PC-9 (cell line): Measurements from ENCODE around the gene PITPNC1. TPM values are rescaled to one million over a fixed set of nuclear protein-coding genes. Genes with fewer than 3 reads are reported as not detected.
"Not testable (repeated sequence)": the region's sequence is repeated elsewhere in the genome, so short reads cannot be mapped to it uniquely, and the experiment has no call there.

Source experiments
- BruUV-seq: library from RNA; stranded (reverse); fragments of 400-500 nt; replicated peaks from 2 replicates; lab custom pipeline; 2021; lab: Mats Ljungman, UMichigan
- CTCF ChIA-PET: fragments of 300-600 bp; sonication (Branson Sonifier 250); formaldehyde crosslinking; loops from one replicate; lab custom pipeline; 2022; ENCODE audit warnings: antibody characterized with exemption; lab: Charles Lee
- POLR2A ChIA-PET: fragments of 300-600 bp; sonication (Branson Sonifier 250); formaldehyde crosslinking; loops from one replicate; lab custom pipeline; 2022; ENCODE audit warnings: antibody characterized with exemption; ENCODE audit not compliant: unreplicated experiment; lab: Charles Lee
- DNase-seq, 2 experiments: peaks; one replicate each; pipeline versions ENCODE4 v3.0.0 to v3.0.0-alpha.2; 2015 to 2022; ENCODE audit warnings: mixed read lengths in 1 of 2
- H2AFZ ChIP-seq: fragments of 200-600 bp; sonication (generic); 2 replicates; pipeline ENCODE4 v1.8.1; 2017; ENCODE audit warnings: antibody characterized with exemption
- H3F3A ChIP-seq: fragments of 200-600 bp; sonication (generic); 2 replicates; pipeline ENCODE4 v1.8.1; 2017; ENCODE audit warnings: antibody characterized with exemption, mild to moderate bottlenecking, low read depth; ENCODE audit not compliant: insufficient read depth
- H3K27ac ChIP-seq: fragments of 200-600 bp; sonication (generic); 2 replicates; pipeline ENCODE4 v1.6.1; 2016; ENCODE audit warnings: mixed run types
- H3K27me3 ChIP-seq: fragments of 200-600 bp; sonication (generic); 2 replicates; pipeline ENCODE4 v1.6.1; 2016; ENCODE audit warnings: low read depth, mixed run types; ENCODE audit not compliant: insufficient read depth
- H3K36me3 ChIP-seq: fragments of 200-600 bp; sonication (generic); 2 replicates; pipeline ENCODE4 v1.6.1; 2016; ENCODE audit warnings: low read depth, mixed run types
- H3K4me1 ChIP-seq: fragments of 200-600 bp; sonication (generic); replicated peaks from 2 replicates; pipeline ENCODE4 v1.6.1; 2016; ENCODE audit warnings: mixed run types; ENCODE audit not compliant: insufficient read depth
- H3K4me2 ChIP-seq: fragments of 200-600 bp; sonication (generic); 2 replicates; pipeline ENCODE4 v1.6.1; 2017; ENCODE audit warnings: mixed run types
- H3K4me3 ChIP-seq: fragments of 200-600 bp; sonication (generic); 2 replicates; pipeline ENCODE4 v1.6.1; 2016; ENCODE audit warnings: mixed run types
- H3K79me2 ChIP-seq: fragments of 200-600 bp; sonication (generic); 2 replicates; pipeline ENCODE4 v1.6.1; 2017; ENCODE audit warnings: low read depth, mixed run types
- H3K9me2 ChIP-seq: fragments of 200-600 bp; sonication (generic); 2 replicates; pipeline ENCODE4 v1.8.1; 2017; ENCODE audit warnings: mild to moderate bottlenecking; ENCODE audit not compliant: insufficient read depth
- H3K9me3 ChIP-seq: fragments of 200-600 bp; sonication (generic); 2 replicates; pipeline ENCODE4 v1.8.1; 2016; ENCODE audit warnings: low read depth; ENCODE audit not compliant: insufficient read depth
- H4K20me1 ChIP-seq: fragments of 200-600 bp; sonication (generic); 2 replicates; pipeline ENCODE4 v1.8.1; 2017; ENCODE audit not compliant: insufficient read depth
- EZH2 ChIP-seq: fragments of 200-600 bp; sonication (generic); IDR thresholded peaks from 2 replicates; pipeline ENCODE4 v1.8.0; 2017; ENCODE audit warnings: antibody characterized with exemption, low read depth
- intact Hi-C: fragments of 100-400 bp; cut with micrococcal nuclease; formaldehyde crosslinking; loops from one replicate; pipeline ENCODE4 v1.10.0; 2022; ENCODE audit not compliant: unreplicated experiment
- total RNA-seq: library from RNA; stranded (reverse); gene quantifications from 2 replicates; pipeline ENCODE4 v1.2.3, GENCODE V29; 2021
- TF ChIP-seq, protein P1 (sequence below): fragments of 200-600 bp; sonication (generic); conservative IDR thresholded peaks from 2 replicates; pipeline ENCODE4 v1.6.1; 2017; ENCODE audit warnings: mixed run types, antibody characterized with exemption, mild to moderate bottlenecking, moderate library complexity

PITPNC1 gene
- total RNA-seq, 1 experiment from 2014 or later = 6.0 TPM

DNA sequence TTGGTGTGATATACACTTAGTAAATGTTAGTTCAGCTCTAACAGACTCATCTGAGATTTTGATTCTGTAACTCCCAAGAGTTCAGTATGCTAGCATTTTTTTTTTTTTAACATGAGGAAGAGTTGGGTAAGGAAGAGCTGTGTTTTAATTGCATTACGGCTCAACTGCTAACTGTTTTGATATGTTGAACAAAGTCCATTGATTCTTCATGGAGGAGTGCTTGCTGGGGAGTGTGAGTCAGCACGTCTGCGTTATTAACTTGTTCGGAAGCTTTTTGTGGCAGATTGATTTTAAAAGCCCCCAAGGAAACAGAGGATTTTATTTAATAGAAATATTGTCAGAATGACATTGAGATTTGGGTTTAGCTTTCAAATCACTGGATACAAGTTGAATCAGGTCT, 45.8 kb downstream of the PITPNC1 start:
- POLR2A ChIA-PET = interaction anchor here (0.5 kb wide), 1 partner anchor 8 kb away, joined by 3 read pairs; no protein-coding TSS in a partner anchor
- Histone ChIP-seq H3K36me3 (no peaks in the 10 kb centered on the region), H3K9me3 (no peaks in the 10 kb centered on the region; the same call in 1 of the 2 replicates), H4K20me1 (no peaks in the 10 kb centered on the region), H3F3A (peaks cover 23% of the 10 kb centered on the region), H3K4me3 (no peak overlapping the region), H3K79me2 (0 out of 2 replicates have a peak, but pooled peaks cover 6% of the 10 kb centered on the region), H3K27ac (peak overlapping the region; percentile 93), H3K9me2 (no peaks in the 10 kb centered on the region), H3K4me2 (peak overlapping the region; percentile 43), H3K27me3 (no peaks in the 10 kb centered on the region), H2AFZ (no peak overlapping the region), H3K4me1 (peaks cover 22% of the 10 kb centered on the region)
- no TSS peak for BruUV-seq
- TF ChIP-seq EZH2 = no peak
- TF ChIP-seq, protein P1, sequence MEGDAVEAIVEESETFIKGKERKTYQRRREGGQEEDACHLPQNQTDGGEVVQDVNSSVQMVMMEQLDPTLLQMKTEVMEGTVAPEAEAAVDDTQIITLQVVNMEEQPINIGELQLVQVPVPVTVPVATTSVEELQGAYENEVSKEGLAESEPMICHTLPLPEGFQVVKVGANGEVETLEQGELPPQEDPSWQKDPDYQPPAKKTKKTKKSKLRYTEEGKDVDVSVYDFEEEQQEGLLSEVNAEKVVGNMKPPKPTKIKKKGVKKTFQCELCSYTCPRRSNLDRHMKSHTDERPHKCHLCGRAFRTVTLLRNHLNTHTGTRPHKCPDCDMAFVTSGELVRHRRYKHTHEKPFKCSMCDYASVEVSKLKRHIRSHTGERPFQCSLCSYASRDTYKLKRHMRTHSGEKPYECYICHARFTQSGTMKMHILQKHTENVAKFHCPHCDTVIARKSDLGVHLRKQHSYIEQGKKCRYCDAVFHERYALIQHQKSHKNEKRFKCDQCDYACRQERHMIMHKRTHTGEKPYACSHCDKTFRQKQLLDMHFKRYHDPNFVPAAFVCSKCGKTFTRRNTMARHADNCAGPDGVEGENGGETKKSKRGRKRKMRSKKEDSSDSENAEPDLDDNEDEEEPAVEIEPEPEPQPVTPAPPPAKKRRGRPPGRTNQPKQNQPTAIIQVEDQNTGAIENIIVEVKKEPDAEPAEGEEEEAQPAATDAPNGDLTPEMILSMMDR = no peak
- intact Hi-C loops = loop anchor here (1.0 to 2.0 kb wide), 3 partner anchors 8 to 32 kb away; no protein-coding TSS in a partner anchor
- CTCF ChIA-PET = no interaction called here
- DNase-seq = no peak

DNA sequence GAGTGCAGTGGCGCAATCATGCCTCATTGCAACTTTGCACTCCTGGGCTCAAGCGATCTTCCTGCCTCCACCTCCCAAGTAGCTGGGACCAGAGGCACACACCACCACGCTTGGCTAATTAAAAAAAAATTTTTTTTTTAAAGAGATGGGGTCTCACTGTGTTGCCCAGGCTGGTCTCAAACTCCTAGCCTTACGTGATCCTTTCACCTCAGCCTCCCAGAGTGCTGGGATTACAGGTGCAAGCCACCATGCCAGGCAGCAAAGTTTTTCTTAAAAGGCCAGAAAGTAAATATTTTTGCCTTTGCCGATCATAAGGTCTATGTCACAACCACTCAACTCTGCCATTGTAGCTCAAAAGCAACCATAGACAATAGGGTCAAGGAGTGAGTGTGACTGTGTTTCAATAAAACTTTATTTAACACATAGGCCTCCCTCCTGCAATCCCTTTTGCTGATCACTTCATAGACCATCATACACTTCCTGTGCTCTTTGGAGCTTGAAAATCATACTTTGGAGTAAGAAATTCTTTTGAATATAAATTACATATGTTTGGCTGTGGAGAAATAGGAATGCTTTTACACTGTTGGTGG, 48.6 kb downstream of the PITPNC1 start:
- TF ChIP-seq, protein P1 = no peak
- TF ChIP-seq EZH2 = no peak
- Histone ChIP-seq H3F3A (peaks cover 23% of the 10 kb centered on the region), H3K4me2 (no peak overlapping the region), H3K36me3 (no peaks in the 10 kb centered on the region), H3K9me2 (no peaks in the 10 kb centered on the region), H2AFZ (no peak overlapping the region), H4K20me1 (no peaks in the 10 kb centered on the region), H3K9me3 (no peaks in the 10 kb centered on the region; the same call in 1 of the 2 replicates), H3K27me3 (no peaks in the 10 kb centered on the region), H3K79me2 (0 out of 2 replicates have a peak, but pooled peaks cover 6% of the 10 kb centered on the region), H3K27ac (no peak overlapping the region), H3K4me1 (peaks cover 22% of the 10 kb centered on the region), H3K4me3 (no peak overlapping the region)
- DNase-seq = no peak
- BruUV-seq = no TSS peak
- POLR2A ChIA-PET = interaction anchor here (0.7 kb wide), 1 partner anchor 15 kb away, joined by 4 read pairs; no protein-coding TSS in a partner anchor
- CTCF ChIA-PET = no interaction called here
- intact Hi-C loops = no loop called here

DNA sequence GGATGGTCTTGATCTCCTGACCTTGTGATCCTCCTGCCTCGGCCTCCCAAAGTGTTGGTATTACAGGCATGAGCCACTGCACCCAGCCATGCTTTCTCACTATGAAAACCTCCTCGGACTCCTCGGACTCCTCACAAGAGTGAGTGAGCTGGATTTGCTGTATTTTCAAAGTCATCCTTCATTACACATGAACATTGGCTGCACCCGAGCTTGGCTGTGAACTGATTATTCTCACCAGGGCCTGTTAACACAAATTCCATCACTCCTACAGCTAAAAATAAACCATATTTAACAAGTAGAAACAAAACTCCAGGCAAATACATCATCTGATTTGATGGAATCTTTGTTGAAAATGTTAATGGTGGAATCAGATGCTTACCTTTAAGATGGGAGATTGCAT, 50.3 kb downstream of the PITPNC1 start:
- H3K4me3 ChIP-seq = no peak overlapping the region
- intact Hi-C loops = no loop called here
- H3K9me2 ChIP-seq = no peaks in the 10 kb centered on the region
- H3K9me3 ChIP-seq = no peaks in the 10 kb centered on the region
- peaks cover 17% of the 10 kb centered on the region for H3K4me1 ChIP-seq
- TF ChIP-seq, protein P1 = no peak
- no peak for TF ChIP-seq EZH2
- no peak for DNase-seq
- CTCF ChIA-PET = no interaction called here
- no peaks in the 10 kb centered on the region for H3K36me3 ChIP-seq
- POLR2A ChIA-PET = no interaction called here
- no peak overlapping the region for H2AFZ ChIP-seq
- 0 out of 2 replicates have a peak, but pooled peaks cover 6% of the 10 kb centered on the region for H3K79me2 ChIP-seq
- H3F3A ChIP-seq = peaks cover 22% of the 10 kb centered on the region
- no peak overlapping the region for H3K27ac ChIP-seq
- BruUV-seq = no TSS peak
- no peaks in the 10 kb centered on the region for H4K20me1 ChIP-seq
- H3K27me3 ChIP-seq = no peaks in the 10 kb centered on the region
- H3K4me2 ChIP-seq = no peak overlapping the region

DNA sequence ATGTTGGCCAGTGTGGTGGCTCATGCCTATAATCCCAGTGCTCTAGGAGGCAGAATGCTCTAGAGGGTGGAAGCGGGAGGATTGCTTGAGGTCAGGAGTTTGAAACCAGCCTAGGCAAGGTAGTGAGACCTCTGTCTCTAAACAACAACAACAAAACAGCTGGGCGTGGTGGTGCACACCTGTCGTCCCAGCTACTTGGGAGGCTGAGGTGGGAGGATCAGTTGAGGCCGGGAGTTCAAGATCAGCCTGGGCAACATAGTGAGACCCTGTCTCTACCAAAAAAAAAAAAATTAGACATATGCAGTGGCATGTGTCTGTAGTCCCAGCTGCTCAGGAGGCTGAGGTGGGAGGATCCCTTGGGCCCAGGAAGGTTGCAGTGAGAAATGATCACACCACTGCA, 53.4 kb downstream of the PITPNC1 start:
- H2AFZ ChIP-seq, DNase-seq, H3K79me2 ChIP-seq, H3K9me2 ChIP-seq, BruUV-seq, H3K4me1 ChIP-seq, H3K9me3 ChIP-seq, H3K27ac ChIP-seq, H3K4me2 ChIP-seq, H4K20me1 ChIP-seq, H3K27me3 ChIP-seq, POLR2A ChIA-PET, H3K4me3 ChIP-seq, H3K36me3 ChIP-seq, intact Hi-C loops: not testable (repeated sequence)
- H3F3A ChIP-seq = peaks cover 13% of the 10 kb centered on the region; the same call in 1 of the 2 replicates
- CTCF ChIA-PET = interaction anchor here (0.6 kb wide), 2 partner anchors 156 to 158 kb away, joined by 6 to 12 read pairs; no protein-coding TSS in a partner anchor
